Neural cell (in vitro differentiated cells): ENCODE data around the gene KRTAP22-2. TPM values are rescaled to one million over a fixed set of nuclear protein-coding genes. Genes with fewer than 3 reads are reported as not detected.

Experiments
- H2AFZ ChIP-seq: fragments of 200-600, 300-800 bp; sonication (generic), shearing (Covaris generic); 2 replicates; pipeline ENCODE4 v1.6.0; 2014; ENCODE audit warnings: low read depth, mild to moderate bottlenecking, antibody characterized with exemption, low read length, moderate library complexity
- H3F3A ChIP-seq: fragments of 200-600 bp; shearing (Covaris generic); 2 replicates; pipeline ENCODE4 v1.6.1; 2016; ENCODE audit warnings: mild to moderate bottlenecking, moderate library complexity, mixed read lengths, antibody characterized with exemption, low read length; ENCODE audit not compliant: insufficient read depth, poor library complexity, severe bottlenecking
- H3K27ac ChIP-seq: fragments of 200-600, 300-800 bp; sonication (generic), shearing (Covaris generic); 2 replicates; pipeline ENCODE4 v1.5.1; 2014; ENCODE audit warnings: mild to moderate bottlenecking, low read length, moderate library complexity
- H3K27me3 ChIP-seq: fragments of 300-800, 200-600 bp; sonication (generic), shearing (Covaris generic); 2 replicates; pipeline ENCODE4 v1.6.0; 2014; ENCODE audit warnings: mild to moderate bottlenecking, low read depth, low read length, moderate library complexity; ENCODE audit not compliant: insufficient read depth
- H3K36me3 ChIP-seq: fragments of 300-800, 200-600 bp; sonication (generic), shearing (Covaris generic); 2 replicates; pipeline ENCODE4 v1.5.1; 2014; ENCODE audit warnings: mild to moderate bottlenecking, antibody characterized with exemption, low read length, moderate library complexity; ENCODE audit not compliant: insufficient read depth
- H3K4me2 ChIP-seq: fragments of 300-800, 200-600 bp; sonication (generic), shearing (Covaris generic); 2 replicates; pipeline ENCODE4 v1.6.0; 2014; ENCODE audit warnings: mild to moderate bottlenecking, low read length
- H3K4me3 ChIP-seq: fragments of 300-800, 200-600 bp; sonication (generic), shearing (Covaris generic); 2 replicates; pipeline ENCODE4 v1.5.1; 2014; ENCODE audit warnings: mild to moderate bottlenecking, low read length, moderate library complexity
- H3K79me2 ChIP-seq: fragments of 200-600 bp; shearing (Covaris generic); replicated peaks from 2 replicates; pipeline ENCODE4 v1.6.0; 2014; ENCODE audit warnings: mild to moderate bottlenecking, low read length, moderate library complexity; ENCODE audit not compliant: insufficient read depth
- H3K9ac ChIP-seq: fragments of 300-800, 200-600 bp; sonication (generic), shearing (Covaris generic); 2 replicates; pipeline ENCODE4 v1.6.1; 2016; ENCODE audit warnings: mild to moderate bottlenecking, low read length, mixed read lengths
- H3K9me2 ChIP-seq: fragments of 200-600 bp; shearing (Covaris generic); 2 replicates; pipeline ENCODE4 v1.6.1; 2016; ENCODE audit warnings: mild to moderate bottlenecking, low read length, mixed read lengths; ENCODE audit not compliant: insufficient read depth
- H3K9me3 ChIP-seq: fragments of 200-600, 300-800 bp; sonication (generic), shearing (Covaris generic); 2 replicates; pipeline ENCODE4 v1.6.1; 2016; ENCODE audit warnings: mild to moderate bottlenecking, mixed run types, low read length, moderate library complexity, mixed read lengths
- H4K20me1 ChIP-seq: fragments of 200-600 bp; shearing (Covaris generic); 2 replicates; pipeline ENCODE4 v1.6.1; 2016; ENCODE audit warnings: mild to moderate bottlenecking, mixed run types; ENCODE audit not compliant: insufficient read depth
- CTCF ChIP-seq: fragments of 450-650 bp; IDR thresholded peaks from 2 replicates; pipeline ENCODE4 v1.5.1; 2014; ENCODE audit warnings: antibody characterized with exemption, mild to moderate bottlenecking, moderate library complexity; ENCODE audit not compliant: poor library complexity, severe bottlenecking
- EP300 ChIP-seq: fragments of 450-650 bp; conservative IDR thresholded peaks from 2 replicates; pipeline ENCODE4 v1.6.1; 2014; ENCODE audit warnings: antibody characterized with exemption, mild to moderate bottlenecking, moderate library complexity; ENCODE audit not compliant: poor library complexity, severe bottlenecking
- EZH2 ChIP-seq: fragments of 200-600, 300-800 bp; shearing (Covaris generic), sonication (generic); IDR thresholded peaks from 2 replicates; pipeline ENCODE4 v1.6.1; 2014; ENCODE audit warnings: antibody characterized with exemption, low read length, borderline replicate concordance, mild to moderate bottlenecking; ENCODE audit not compliant: insufficient read depth, poor library complexity, severe bottlenecking
- MXI1 ChIP-seq: fragments of 450-650 bp; conservative IDR thresholded peaks from 2 replicates; pipeline ENCODE4 v1.6.1; 2014; ENCODE audit warnings: antibody characterized with exemption, mild to moderate bottlenecking; ENCODE audit not compliant: poor library complexity, severe bottlenecking
- POLR2AphosphoS5 ChIP-seq: IDR thresholded peaks from 2 replicates; pipeline ENCODE4 v1.6.1; 2012
- RAD21 ChIP-seq: fragments of 450-650 bp; conservative IDR thresholded peaks from 2 replicates; pipeline ENCODE4 v1.6.1; 2014; ENCODE audit warnings: antibody characterized with exemption, mild to moderate bottlenecking, moderate library complexity
- REST ChIP-seq: IDR thresholded peaks from 2 replicates; pipeline ENCODE4 v1.6.1; 2012; ENCODE audit warnings: borderline replicate concordance
- SMC3 ChIP-seq: fragments of 450-650 bp; conservative IDR thresholded peaks from 2 replicates; pipeline ENCODE4 v1.6.1; 2014; ENCODE audit warnings: antibody characterized with exemption, mild to moderate bottlenecking, moderate library complexity; ENCODE audit not compliant: poor library complexity
- TAF1 ChIP-seq: IDR thresholded peaks from 2 replicates; pipeline ENCODE4 v1.6.1; 2012; ENCODE audit warnings: low read depth
- polyA minus RNA-seq: library from RNA; depleted of rRNA, polyadenylated mRNA; stranded (reverse); fragments of >200 nt; gene quantifications from 2 replicates; pipeline ENCODE4 v1.2.3, GENCODE V29; 2014
- polyA plus RNA-seq: library from polyadenylated mRNA; depleted of rRNA; stranded (reverse); fragments of >200 nt; gene quantifications from 2 replicates; pipeline ENCODE4 v1.2.3, GENCODE V29; 2014

Gene KRTAP22-2
- polyA plus RNA-seq: not detected in 2 replicates
- polyA minus RNA-seq: not detected in 2 replicates

DNA sequence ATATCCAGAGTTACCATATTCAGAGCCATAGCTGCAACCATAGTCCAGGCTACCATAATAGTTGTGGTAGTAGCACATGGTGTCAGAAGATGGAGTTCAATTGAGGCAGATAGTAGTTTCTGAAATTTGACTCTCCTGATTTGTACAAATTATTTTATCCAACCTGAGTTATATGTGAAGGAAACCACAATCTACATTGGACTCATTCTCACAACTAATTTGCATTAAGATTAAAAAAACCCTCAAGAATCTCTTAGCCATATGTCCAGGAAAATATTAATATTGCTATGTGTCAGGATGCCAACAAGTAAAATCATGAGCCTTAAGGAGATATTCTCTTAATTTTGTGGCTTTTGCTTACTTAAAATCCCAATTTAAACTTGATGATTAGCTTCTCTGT lies at the start of gene KRTAP22-2:
Gene KRTAP22-2, minus strand, starts transcription at position 101 of the 400 bp plus-strand sequence.
- Histone ChIP-seq H4K20me1 (no peaks in the 10 kb centered on the region), H3K27ac (no peak within 1 kb of the TSS), H3K9me3 (no peaks in the 10 kb centered on the region), H3K4me3 (no peak within 1 kb of the TSS), H3K36me3 (no peaks in the 10 kb centered on the region), H3K79me2 (no peaks in the 10 kb centered on the region), H3K4me2 (no peak within 1 kb of the TSS), H3K9ac (no peak within 1 kb of the TSS), H3K9me2 (no peaks in the 10 kb centered on the region), H3F3A (no peaks in the 10 kb centered on the region), H3K27me3 (no peaks in the 10 kb centered on the region), H2AFZ (no peak within 1 kb of the TSS)
- TF ChIP-seq MXI1: no peak
- no peak for TF ChIP-seq RAD21
- no peak for TF ChIP-seq EP300
- no peak for TF ChIP-seq CTCF
- no peak for TF ChIP-seq EZH2
- TF ChIP-seq REST: no peak
- TF ChIP-seq POLR2AphosphoS5: no peak
- TF ChIP-seq SMC3: no peak
- TF ChIP-seq TAF1: no peak

DNA sequence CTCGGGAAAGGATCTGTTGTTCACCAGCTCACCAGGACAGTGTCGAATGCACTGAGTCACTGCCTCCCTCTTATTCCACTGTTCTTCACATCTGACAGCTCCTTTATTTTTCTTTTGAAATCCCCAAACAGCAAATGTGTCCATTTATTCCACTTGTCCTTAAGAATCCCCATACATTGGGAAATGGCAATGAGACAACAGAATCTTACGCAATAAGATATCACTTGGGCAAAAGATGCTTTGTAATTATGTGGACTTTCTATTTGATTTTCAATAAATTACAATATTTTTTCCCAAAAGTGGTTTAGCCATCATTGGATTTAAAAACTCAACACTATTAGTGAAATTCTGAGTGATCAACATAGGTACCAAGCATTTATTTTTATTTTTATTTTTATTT lies 48.5 kb upstream of the KRTAP22-2 start:
- Histone ChIP-seq H3K27me3 (no peaks in the 10 kb centered on the region), H3K9me3 (no peaks in the 10 kb centered on the region), H3K36me3 (no peaks in the 10 kb centered on the region), H3K27ac (no peak overlapping the region), H3F3A (no peaks in the 10 kb centered on the region), H3K4me3 (no peak overlapping the region), H3K79me2 (no peaks in the 10 kb centered on the region), H3K4me2 (no peak overlapping the region), H2AFZ (no peak overlapping the region), H4K20me1 (no peaks in the 10 kb centered on the region), H3K9me2 (no peaks in the 10 kb centered on the region), H3K9ac (no peak overlapping the region)
- TF ChIP-seq TAF1: no peak

GRCh38 chr21:30634906-30635305 lies 44.7 kb upstream of the KRTAP22-2 start, which contains the start of gene KRTAP20-2:
TSS of gene KRTAP20-2 (plus strand) at chr21:30635206. CDS start at chr21:30635264, 58 bp downstream.
- Histone ChIP-seq H3K27ac (no peak within 1 kb of the TSS), H3K4me2 (no peak within 1 kb of the TSS), H4K20me1 (no peaks in the 10 kb centered on the region), H3K27me3 (no peaks in the 10 kb centered on the region), H3K9me3 (no peaks in the 10 kb centered on the region), H3K79me2 (no peaks in the 10 kb centered on the region), H3K9me2 (no peaks in the 10 kb centered on the region), H3K9ac (no peak within 1 kb of the TSS), H3F3A (no peaks in the 10 kb centered on the region), H3K36me3 (no peaks in the 10 kb centered on the region), H3K4me3 (no peak within 1 kb of the TSS), H2AFZ (no peak within 1 kb of the TSS)
- TF ChIP-seq EZH2 (no peak), MXI1 (no peak), TAF1 (no peak), SMC3 (no peak), CTCF (no peak), POLR2AphosphoS5 (no peak), EP300 (no peak), RAD21 (no peak), REST (no peak)
